ENCODE measurements around the gene PRRC2C.
"Not testable (repeated sequence)": the region's sequence is repeated elsewhere in the genome, so short reads cannot be mapped to it uniquely, and the experiment has no call there.

The PRRC2C gene

GRCh38 chr1:171585715-171586114, 100.4 kb downstream of the PRRC2C start:
- DNase-seq (ENCODE audit: low read depth): no peak

- no peak for DNase-seq (ENCODE audit: low read depth)
Observed at GRCh38 chr1:171588230-171588629, 102.9 kb downstream of the PRRC2C start.

- DNase-seq (ENCODE audit: low read depth): peak; percentile 14
Observed at GRCh38 chr1:171590022-171590421, 104.7 kb downstream of the PRRC2C start.

GRCh38 chr1:171595324-171595723, 110.0 kb downstream of the PRRC2C start:
- DNase-seq (ENCODE audit: low read depth): peak; percentile 36

- DNase-seq (ENCODE audit: low read depth): no peak
Observed at GRCh38 chr1:171596119-171596518, 110.8 kb downstream of the PRRC2C start.

GRCh38 chr1:171596705-171597104, 111.4 kb downstream of the PRRC2C start:
- no peak for DNase-seq (ENCODE audit: low read depth)

GRCh38 chr1:171597203-171597602, 111.9 kb downstream of the PRRC2C start:
- no peak for DNase-seq (ENCODE audit: low read depth)

- not testable (repeated sequence) for DNase-seq (ENCODE audit: low read depth)
Observed at GRCh38 chr1:171600310-171600709, 115.0 kb downstream of the PRRC2C start.

GRCh38 chr1:171600862-171601261, 115.5 kb downstream of the PRRC2C start:
- DNase-seq (ENCODE audit: low read depth): no peak

GRCh38 chr1:171603042-171603441, 117.7 kb downstream of the PRRC2C start:
- not testable (repeated sequence) for DNase-seq (ENCODE audit: low read depth)

- DNase-seq (ENCODE audit: low read depth): no peak
Observed at GRCh38 chr1:171606402-171606941, 121.1 kb downstream of the PRRC2C start.

- DNase-seq (ENCODE audit: low read depth): no peak
Observed at GRCh38 chr1:171610385-171610784, 125.1 kb downstream of the PRRC2C start.

- DNase-seq (ENCODE audit: low read depth): no peak
Observed at GRCh38 chr1:171611306-171611705, 126.0 kb downstream of the PRRC2C start.

GRCh38 chr1:171613282-171613681, 128.0 kb downstream of the PRRC2C start:
- DNase-seq (ENCODE audit: low read depth): no peak

GRCh38 chr1:171615122-171615906, 130.0 kb downstream of the PRRC2C start:
- DNase-seq (ENCODE audit: low read depth): not testable (repeated sequence)

- DNase-seq (ENCODE audit: low read depth): no peak
Observed at GRCh38 chr1:171616586-171616985, 131.3 kb downstream of the PRRC2C start.

- DNase-seq (ENCODE audit: low read depth): no peak
Observed at GRCh38 chr1:171622152-171622462, 136.8 kb downstream of the PRRC2C start, which contains the start of gene MYOCOS. Gene MYOCOS (plus strand): TSS chr1:171622243. CDS start chr1:171623884, 1,641 bp downstream.

GRCh38 chr1:171623651-171624331, 138.5 kb downstream of the PRRC2C start:
- DNase-seq (ENCODE audit: low read depth): no peak

- DNase-seq (ENCODE audit: low read depth): no peak
Observed at GRCh38 chr1:171625225-171625624, 139.9 kb downstream of the PRRC2C start.

GRCh38 chr1:171627020-171627419, 141.7 kb downstream of the PRRC2C start:
- no peak for DNase-seq (ENCODE audit: low read depth)

- no peak for DNase-seq (ENCODE audit: low read depth)
Observed at GRCh38 chr1:171628225-171628624, 142.9 kb downstream of the PRRC2C start.

- no peak for DNase-seq (ENCODE audit: low read depth)
Observed at GRCh38 chr1:171635661-171636060, 150.3 kb downstream of the PRRC2C start.

- no peak for DNase-seq (ENCODE audit: low read depth)
Observed at GRCh38 chr1:171636141-171636540, 150.8 kb downstream of the PRRC2C start.

All from ELR (cell line).